H1 (cell line): ENCODE results near the gene PRDM15. TPM values are rescaled to one million over a fixed set of nuclear protein-coding genes. Genes with fewer than 3 reads are reported as not detected.

ENCODE experiments used
- ASH2L ChIP-seq: fragments of 200-600, 300-600 bp; sonication (generic); IDR thresholded peaks from one replicate; pipeline ENCODE4 v1.7.1; 2017; ENCODE audit warnings: low read length
- BCL11A ChIP-seq, 2 experiments: IDR thresholded peaks; one replicate each; pipeline ENCODE4 v1.6.1; 2011; ENCODE audit warnings: low read depth in 2 of 2, low read length in 2 of 2, mild to moderate bottlenecking in 2 of 2
- CBX5 ChIP-seq: fragments of 300-800, 300-1000 bp; sonication (generic); IDR thresholded peaks from 2 replicates; pipeline ENCODE4 v1.7.1; 2016; ENCODE audit warnings: antibody characterized with exemption, low read length, low read depth
- CTBP2 ChIP-seq: IDR thresholded peaks from 2 replicates; pipeline ENCODE4 v1.7.0; 2011; ENCODE audit warnings: borderline replicate concordance, mild to moderate bottlenecking, moderate library complexity, mixed read lengths, low read length; ENCODE audit not compliant: insufficient read depth, insufficient read length
- EGR1 ChIP-seq: IDR thresholded peaks from 2 replicates; pipeline ENCODE4 v1.6.1; 2011; ENCODE audit warnings: low read depth, low read length, borderline replicate concordance
- EZH2 ChIP-seq: fragments of 200-600 bp; sonication (generic); IDR thresholded peaks from 2 replicates; pipeline ENCODE4 v1.7.1; 2012; ENCODE audit warnings: low read depth, mild to moderate bottlenecking, moderate library complexity, low read length, inconsistent platforms; ENCODE audit not compliant: severe bottlenecking
- JUND ChIP-seq: IDR thresholded peaks from 2 replicates; pipeline ENCODE4 v1.6.1; 2011; ENCODE audit warnings: mild to moderate bottlenecking, improper control_type of control experiment, low read length
- KDM4A ChIP-seq: IDR thresholded peaks from one replicate; pipeline ENCODE4 v1.7.1; 2012; ENCODE audit warnings: low read depth, mild to moderate bottlenecking, moderate library complexity, low read length, inconsistent platforms; ENCODE audit not compliant: severe bottlenecking
- MAFK ChIP-seq: IDR thresholded peaks from 2 replicates; pipeline ENCODE4 v1.6.1; 2012; ENCODE audit warnings: low read depth, mild to moderate bottlenecking, improper control_type of control experiment, low read length
- NRF1 ChIP-seq: IDR thresholded peaks from 2 replicates; pipeline ENCODE4 v1.6.1; 2011; ENCODE audit warnings: mild to moderate bottlenecking, low read depth, low read length, improper control_type of control experiment
- POLR2A ChIP-seq, 2 experiments: IDR thresholded peaks; 1 replicate in 1 of 2; 2 replicates in 1 of 2; pipeline ENCODE4 v1.6.1; 2011; ENCODE audit warnings: low read depth in 2 of 2, low read length in 2 of 2, mild to moderate bottlenecking in 2 of 2; ENCODE audit errors: control extremely low read depth in 1 of 2
- POU5F1 ChIP-seq: IDR thresholded peaks from 2 replicates; pipeline ENCODE4 v1.6.1; 2011; ENCODE audit warnings: low read depth, mild to moderate bottlenecking, low read length, moderate library complexity
- RXRA ChIP-seq: IDR thresholded peaks from 2 replicates; pipeline ENCODE4 v1.6.1; 2011; ENCODE audit warnings: low read depth, mild to moderate bottlenecking, low read length, moderate library complexity; ENCODE audit not compliant: insufficient read depth
- SUZ12 ChIP-seq: fragments of 200-600 bp; sonication (generic); IDR thresholded peaks from 2 replicates; pipeline ENCODE4 v1.6.1; 2012; ENCODE audit warnings: mild to moderate bottlenecking, inconsistent platforms, low read length, moderate library complexity, mixed read lengths
- TCF12 ChIP-seq: IDR thresholded peaks from 2 replicates; pipeline ENCODE4 v1.6.1; 2011; ENCODE audit warnings: low read depth, mild to moderate bottlenecking, low read length
- TEAD4 ChIP-seq: IDR thresholded peaks from 2 replicates; pipeline ENCODE4 v1.6.1; 2012; ENCODE audit warnings: low read depth, low read length, inconsistent platforms, mixed read lengths
- YY1 ChIP-seq: IDR thresholded peaks from 2 replicates; pipeline ENCODE4 v1.6.1; 2011; ENCODE audit warnings: low read depth, mild to moderate bottlenecking, low read length
- polyA plus RNA-seq, 7 experiments: library from polyadenylated mRNA; depleted of rRNA in 3 of 7; stranded (reverse) in 5 of 7; unstranded in 2 of 7; fragments of >200 nt in 5 of 7; fragments of 200-250 nt in 2 of 7; gene quantifications; 1 replicate in 5 of 7; 2 replicates in 1 of 7; 4 replicates in 1 of 7; pipeline versions ENCODE4 v1.2.1 to v1.2.3, GENCODE V29; 2011 to 2013; ENCODE audit warnings: missing spikeins in 2 of 7, mixed read lengths in 2 of 7
- total RNA-seq: library from RNA; stranded (reverse); fragmentation: NEBNext Ultra II Directional; extraction: Animal tissue kit (Norgen Biotek cat#: 25700); gene quantifications from 2 replicates; pipeline ENCODE4 v1.2.1, GENCODE V29; 2021
- TF ChIP-seq, protein P1 (sequence below), 3 experiments: IDR thresholded peaks; 1 replicate in 2 of 3; 2 replicates in 1 of 3; pipeline versions ENCODE4 v1.5.1 to v1.6.1; 2011; ENCODE audit warnings: low read length in 3 of 3, mild to moderate bottlenecking in 3 of 3, inconsistent platforms in 2 of 3, low read depth in 1 of 3, moderate library complexity in 1 of 3; ENCODE audit not compliant: insufficient read depth in 1 of 3; ENCODE audit errors: control extremely low read depth in 1 of 3
- TF ChIP-seq, protein P2 (sequence below): IDR thresholded peaks from 2 replicates; pipeline ENCODE4 v1.6.1; 2012; ENCODE audit warnings: inconsistent platforms
- TF ChIP-seq, protein P3 (sequence below): IDR thresholded peaks from 2 replicates; pipeline ENCODE4 v1.6.1; 2011; ENCODE audit warnings: low read length, improper control_type of control experiment

Gene PRDM15
- total and polyA plus RNA-seq, 2 of the 8 experiments (the other 6 are each of a cell fraction or from before 2014, with no cell fraction given), result 9.7 to 10.5 TPM

DNA sequence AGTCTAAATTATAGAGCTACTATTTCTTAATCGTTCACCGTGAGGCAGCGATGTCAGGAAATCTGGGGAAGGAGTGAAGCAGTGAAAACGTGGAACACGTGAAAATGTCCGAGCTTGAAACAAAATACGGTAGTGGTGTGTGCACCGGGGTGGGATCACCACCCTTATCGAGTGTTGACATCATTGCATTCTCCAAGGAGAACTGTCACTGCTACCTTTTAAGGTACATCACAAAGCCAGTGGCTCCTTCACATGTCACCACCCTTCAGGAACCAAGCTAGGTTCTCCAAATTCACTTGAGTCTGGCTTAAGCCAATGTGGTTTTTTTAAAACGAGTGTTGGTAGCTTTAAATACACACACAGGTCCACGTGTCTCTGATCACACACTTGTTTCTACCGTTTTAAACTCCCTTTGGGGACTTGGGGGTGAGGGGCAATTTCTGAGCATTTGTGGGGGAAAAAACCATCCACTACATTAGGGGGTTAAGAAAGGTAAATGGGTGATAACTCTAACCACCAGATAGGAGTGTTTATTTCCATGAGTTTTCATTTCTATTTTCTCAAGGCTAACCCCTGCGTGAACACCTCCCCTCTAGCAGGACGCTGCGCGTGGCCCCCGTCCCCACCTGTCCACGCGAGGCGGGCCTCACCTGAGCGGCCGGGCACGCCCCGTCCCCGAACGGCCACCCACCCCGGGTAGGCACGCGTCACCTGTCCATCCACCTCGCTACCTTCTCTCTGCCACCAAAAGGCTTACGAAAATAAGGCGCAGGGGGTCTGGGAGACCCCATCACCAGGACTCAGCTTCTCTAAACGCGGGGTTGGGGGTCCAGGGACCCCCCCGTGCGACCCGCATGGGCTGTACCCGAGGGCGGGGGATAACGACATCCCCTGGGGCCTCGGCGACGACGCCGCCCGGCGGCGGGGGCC, 978 bp downstream of the PRDM15 start (continued):
- TF ChIP-seq ASH2L (peak; percentile 34), NRF1 (no peak), RXRA (no peak), MAFK (no peak), EZH2 (no peak), SUZ12 (no peak), EGR1 (no peak), POU5F1 (no peak), CTBP2 (no peak), POLR2A (IDR thresholded peaks at IDR 0.05; ENCODE audit: control extremely low read depth in 1 of 2, low read depth in 2 of 2, low read length in 2 of 2) (no peak), YY1 (no peak), TCF12 (no peak), JUND (no peak), BCL11A (IDR thresholded peaks at IDR 0.05; ENCODE audit: low read depth in 2 of 2, low read length in 2 of 2) (no peak), KDM4A (peak; percentile 59), CBX5 (no peak), TEAD4 (no peak)
- TF ChIP-seq, protein P1, sequence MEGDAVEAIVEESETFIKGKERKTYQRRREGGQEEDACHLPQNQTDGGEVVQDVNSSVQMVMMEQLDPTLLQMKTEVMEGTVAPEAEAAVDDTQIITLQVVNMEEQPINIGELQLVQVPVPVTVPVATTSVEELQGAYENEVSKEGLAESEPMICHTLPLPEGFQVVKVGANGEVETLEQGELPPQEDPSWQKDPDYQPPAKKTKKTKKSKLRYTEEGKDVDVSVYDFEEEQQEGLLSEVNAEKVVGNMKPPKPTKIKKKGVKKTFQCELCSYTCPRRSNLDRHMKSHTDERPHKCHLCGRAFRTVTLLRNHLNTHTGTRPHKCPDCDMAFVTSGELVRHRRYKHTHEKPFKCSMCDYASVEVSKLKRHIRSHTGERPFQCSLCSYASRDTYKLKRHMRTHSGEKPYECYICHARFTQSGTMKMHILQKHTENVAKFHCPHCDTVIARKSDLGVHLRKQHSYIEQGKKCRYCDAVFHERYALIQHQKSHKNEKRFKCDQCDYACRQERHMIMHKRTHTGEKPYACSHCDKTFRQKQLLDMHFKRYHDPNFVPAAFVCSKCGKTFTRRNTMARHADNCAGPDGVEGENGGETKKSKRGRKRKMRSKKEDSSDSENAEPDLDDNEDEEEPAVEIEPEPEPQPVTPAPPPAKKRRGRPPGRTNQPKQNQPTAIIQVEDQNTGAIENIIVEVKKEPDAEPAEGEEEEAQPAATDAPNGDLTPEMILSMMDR (IDR thresholded peaks at IDR 0.05; ENCODE audit: control extremely low read depth in 1 of 3, insufficient read depth in 1 of 3, low read depth in 1 of 3, low read length in 3 of 3), result no peak
- TF ChIP-seq, protein P2, sequence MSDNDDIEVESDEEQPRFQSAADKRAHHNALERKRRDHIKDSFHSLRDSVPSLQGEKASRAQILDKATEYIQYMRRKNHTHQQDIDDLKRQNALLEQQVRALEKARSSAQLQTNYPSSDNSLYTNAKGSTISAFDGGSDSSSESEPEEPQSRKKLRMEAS, result peak; percentile 61; the same call in 1 of the 2 replicates
- TF ChIP-seq, protein P3, sequence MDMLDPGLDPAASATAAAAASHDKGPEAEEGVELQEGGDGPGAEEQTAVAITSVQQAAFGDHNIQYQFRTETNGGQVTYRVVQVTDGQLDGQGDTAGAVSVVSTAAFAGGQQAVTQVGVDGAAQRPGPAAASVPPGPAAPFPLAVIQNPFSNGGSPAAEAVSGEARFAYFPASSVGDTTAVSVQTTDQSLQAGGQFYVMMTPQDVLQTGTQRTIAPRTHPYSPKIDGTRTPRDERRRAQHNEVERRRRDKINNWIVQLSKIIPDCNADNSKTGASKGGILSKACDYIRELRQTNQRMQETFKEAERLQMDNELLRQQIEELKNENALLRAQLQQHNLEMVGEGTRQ, result 0 out of 2 replicates have a peak, but pooled peaks have one; percentile 24
